Panc1 (cell line): ENCODE measurements around the gene PRUNE2. TPM values are rescaled to one million over a fixed set of nuclear protein-coding genes. Genes with fewer than 3 reads are reported as not detected.

Experiments used
- ATAC-seq: fragments of 200-7000 bp; cut with Tn5 transposase; 2 replicates; pipeline ENCODE4 v1.9.1; 2020; ENCODE audit warnings: mild to moderate bottlenecking, moderate library complexity
- BruUV-seq: library from RNA; stranded (reverse); fragments of 400-500 nt; replicated peaks from 2 replicates; lab custom pipeline; 2021; lab: Mats Ljungman, UMichigan
- CTCF ChIA-PET: fragments of 300-600 bp; sonication (Branson Sonifier 250); formaldehyde crosslinking; loops from one replicate; lab custom pipeline; 2022; ENCODE audit warnings: antibody characterized with exemption; lab: Charles Lee
- POLR2A ChIA-PET: fragments of 300-600 bp; sonication (Branson Sonifier 250); formaldehyde crosslinking; loops from one replicate; lab custom pipeline; 2022; ENCODE audit warnings: antibody characterized with exemption; lab: Charles Lee
- DNase-seq: peaks from one replicate; pipeline ENCODE4 v3.0.0-alpha.2; 2010; ENCODE audit warnings: low read depth, low spot score
- H3K27ac ChIP-seq: 2 replicates; pipeline ENCODE4 v1.5.1; 2011; ENCODE audit warnings: mild to moderate bottlenecking, low read length, inconsistent platforms
- H3K27me3 ChIP-seq: fragments of 200-500 bp; sonication (Bioruptor generic); 2 replicates; pipeline ENCODE4 v1.6.0; 2014; ENCODE audit warnings: low read length, inconsistent platforms; ENCODE audit not compliant: control insufficient read depth, insufficient read depth
- H3K36me3 ChIP-seq: fragments of 200-500 bp; sonication (Bioruptor generic); 2 replicates; pipeline ENCODE4 v1.5.1; 2014; ENCODE audit warnings: inconsistent platforms, mild to moderate bottlenecking, low read length, moderate library complexity; ENCODE audit not compliant: control insufficient read depth, insufficient read depth
- H3K4me1 ChIP-seq: 2 replicates; pipeline ENCODE4 v1.5.1; 2011; ENCODE audit warnings: inconsistent platforms, mild to moderate bottlenecking, low read length, moderate library complexity; ENCODE audit not compliant: control insufficient read depth, insufficient read depth
- H3K4me3 ChIP-seq, 2 experiments: 2 replicates each; pipeline ENCODE4 v1.5.1; 2011 to 2012; ENCODE audit warnings: low read depth in 2 of 2, low read length in 2 of 2, mild to moderate bottlenecking in 2 of 2, inconsistent platforms in 1 of 2, moderate library complexity in 1 of 2
- H3K9me3 ChIP-seq: fragments of 200-500 bp; sonication (Bioruptor generic); 2 replicates; pipeline ENCODE4 v1.5.1; 2014; ENCODE audit warnings: low read depth, mild to moderate bottlenecking, inconsistent platforms, low read length, moderate library complexity; ENCODE audit not compliant: control insufficient read depth, insufficient read depth
- CTCF ChIP-seq: fragments of 450-650 bp; IDR thresholded peaks from 2 replicates; pipeline ENCODE4 v1.5.1; 2017; ENCODE audit warnings: mild to moderate bottlenecking
- POLR2AphosphoS5 ChIP-seq: IDR thresholded peaks from 2 replicates; pipeline ENCODE4 v1.6.1; 2012; ENCODE audit warnings: mild to moderate bottlenecking, low read depth, low read length, moderate library complexity
- SIN3A ChIP-seq: IDR thresholded peaks from 2 replicates; pipeline ENCODE4 v1.6.1; 2012; ENCODE audit warnings: low read depth, mild to moderate bottlenecking, low read length, moderate library complexity, borderline replicate concordance; ENCODE audit not compliant: insufficient read depth
- TCF7L2 ChIP-seq: IDR thresholded peaks from 2 replicates; pipeline ENCODE4 v1.6.1; 2011; ENCODE audit warnings: mild to moderate bottlenecking, low read depth, low read length, inconsistent platforms
- in situ Hi-C: cut with HindIII; loops from 2 replicates; pipeline ENCODE4 v1.10.0; 2016; ENCODE audit warnings: low sequenced_read_pairs, low pct_unique_long_range_greater_than_20kb
- intact Hi-C: fragments of 100-400 bp; cut with micrococcal nuclease; formaldehyde crosslinking; loops from one replicate; pipeline ENCODE4 v1.10.0; 2022; ENCODE audit not compliant: unreplicated experiment
- total RNA-seq: library from RNA; stranded (reverse); gene quantifications from one replicate; pipeline ENCODE4 v1.2.1, GENCODE V29; 2021; ENCODE audit not compliant: unreplicated experiment
- TF ChIP-seq, protein P1 (sequence below), 2 experiments: IDR thresholded peaks; 2 replicates each; pipeline ENCODE4 v1.6.1; 2011 to 2012; ENCODE audit warnings: low read depth in 2 of 2, control low read depth in 1 of 2, low read length in 1 of 2, mild to moderate bottlenecking in 1 of 2, moderate library complexity in 1 of 2; ENCODE audit not compliant: insufficient read depth in 1 of 2

Gene PRUNE2
- total RNA-seq, 1 experiment from 2014 or later = 0.18 TPM

DNA sequence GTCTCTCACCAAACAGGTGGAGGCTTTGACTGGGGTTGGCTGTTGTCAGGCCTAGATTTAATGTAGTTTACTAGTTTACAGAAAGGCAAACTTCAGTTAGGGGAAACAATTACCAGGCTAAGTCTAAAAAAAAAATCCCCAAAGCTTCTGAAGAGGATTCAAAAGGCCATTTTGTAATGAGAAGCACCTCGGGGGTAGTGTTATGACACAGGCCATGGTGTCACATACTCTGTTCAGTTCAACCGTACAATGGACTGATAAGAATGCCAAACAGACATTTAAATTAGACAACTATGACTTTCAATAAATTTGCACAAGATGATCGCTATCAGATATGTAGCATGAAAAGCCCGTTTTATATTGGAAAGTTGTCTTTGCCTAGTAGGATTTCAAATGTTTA lies 261.7 kb downstream of the PRUNE2 start:
- ChIA-PET POLR2A (no interaction called here), CTCF (no interaction called here)
- ATAC-seq (no peak), DNase-seq (no peak)
- BruUV-seq = no TSS peak
- H3K27me3 ChIP-seq = no peaks in the 10 kb centered on the region
- in situ Hi-C loops (no loop called here), intact Hi-C loops (no loop called here)
- H3K4me3 ChIP-seq = no peak overlapping the region
- no peak overlapping the region for H3K27ac ChIP-seq
- no peaks in the 10 kb centered on the region for H3K9me3 ChIP-seq
- no peaks in the 10 kb centered on the region for H3K36me3 ChIP-seq
- no peaks in the 10 kb centered on the region for H3K4me1 ChIP-seq
- TF ChIP-seq CTCF = no peak
- TF ChIP-seq, protein P1, sequence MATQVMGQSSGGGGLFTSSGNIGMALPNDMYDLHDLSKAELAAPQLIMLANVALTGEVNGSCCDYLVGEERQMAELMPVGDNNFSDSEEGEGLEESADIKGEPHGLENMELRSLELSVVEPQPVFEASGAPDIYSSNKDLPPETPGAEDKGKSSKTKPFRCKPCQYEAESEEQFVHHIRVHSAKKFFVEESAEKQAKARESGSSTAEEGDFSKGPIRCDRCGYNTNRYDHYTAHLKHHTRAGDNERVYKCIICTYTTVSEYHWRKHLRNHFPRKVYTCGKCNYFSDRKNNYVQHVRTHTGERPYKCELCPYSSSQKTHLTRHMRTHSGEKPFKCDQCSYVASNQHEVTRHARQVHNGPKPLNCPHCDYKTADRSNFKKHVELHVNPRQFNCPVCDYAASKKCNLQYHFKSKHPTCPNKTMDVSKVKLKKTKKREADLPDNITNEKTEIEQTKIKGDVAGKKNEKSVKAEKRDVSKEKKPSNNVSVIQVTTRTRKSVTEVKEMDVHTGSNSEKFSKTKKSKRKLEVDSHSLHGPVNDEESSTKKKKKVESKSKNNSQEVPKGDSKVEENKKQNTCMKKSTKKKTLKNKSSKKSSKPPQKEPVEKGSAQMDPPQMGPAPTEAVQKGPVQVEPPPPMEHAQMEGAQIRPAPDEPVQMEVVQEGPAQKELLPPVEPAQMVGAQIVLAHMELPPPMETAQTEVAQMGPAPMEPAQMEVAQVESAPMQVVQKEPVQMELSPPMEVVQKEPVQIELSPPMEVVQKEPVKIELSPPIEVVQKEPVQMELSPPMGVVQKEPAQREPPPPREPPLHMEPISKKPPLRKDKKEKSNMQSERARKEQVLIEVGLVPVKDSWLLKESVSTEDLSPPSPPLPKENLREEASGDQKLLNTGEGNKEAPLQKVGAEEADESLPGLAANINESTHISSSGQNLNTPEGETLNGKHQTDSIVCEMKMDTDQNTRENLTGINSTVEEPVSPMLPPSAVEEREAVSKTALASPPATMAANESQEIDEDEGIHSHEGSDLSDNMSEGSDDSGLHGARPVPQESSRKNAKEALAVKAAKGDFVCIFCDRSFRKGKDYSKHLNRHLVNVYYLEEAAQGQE (IDR thresholded peaks at IDR 0.05; ENCODE audit: insufficient read depth in 1 of 2, low read depth in 2 of 2, low read length in 1 of 2) = no peak
- no peak for TF ChIP-seq SIN3A
- no peak for TF ChIP-seq TCF7L2
- TF ChIP-seq POLR2AphosphoS5 = no peak

GRCh38 chr9:76643399-76644117 lies 262.4 kb downstream of the PRUNE2 start:
- no peaks in the 10 kb centered on the region for H3K9me3 ChIP-seq
- H3K27me3 ChIP-seq = no peaks in the 10 kb centered on the region
- TF ChIP-seq SIN3A (no peak), TCF7L2 (no peak), POLR2AphosphoS5 (no peak), CTCF (no peak)
- TF ChIP-seq, protein P1 (IDR thresholded peaks at IDR 0.05; ENCODE audit: insufficient read depth in 1 of 2, low read depth in 2 of 2, low read length in 1 of 2) = no peak
- ChIA-PET POLR2A (no interaction called here), CTCF (no interaction called here)
- ATAC-seq (no peak), DNase-seq (no peak)
- no TSS peak for BruUV-seq
- H3K27ac ChIP-seq = no peak overlapping the region
- in situ Hi-C loops = no loop called here
- H3K4me3 ChIP-seq = no peak overlapping the region
- intact Hi-C loops = no loop called here
- no peaks in the 10 kb centered on the region for H3K4me1 ChIP-seq
- no peaks in the 10 kb centered on the region for H3K36me3 ChIP-seq
